ENCODE measurements around the gene CPNE7. TPM values are rescaled to one million over a fixed set of nuclear protein-coding genes. Genes with fewer than 3 reads are reported as not detected.

CPNE7 gene
- total RNA-seq (1 to 10 TPM; 4.0 to 7.3 TPM), polyA plus RNA-seq (1 to 10 TPM; 2.3 to 5.7 TPM)

DNA sequence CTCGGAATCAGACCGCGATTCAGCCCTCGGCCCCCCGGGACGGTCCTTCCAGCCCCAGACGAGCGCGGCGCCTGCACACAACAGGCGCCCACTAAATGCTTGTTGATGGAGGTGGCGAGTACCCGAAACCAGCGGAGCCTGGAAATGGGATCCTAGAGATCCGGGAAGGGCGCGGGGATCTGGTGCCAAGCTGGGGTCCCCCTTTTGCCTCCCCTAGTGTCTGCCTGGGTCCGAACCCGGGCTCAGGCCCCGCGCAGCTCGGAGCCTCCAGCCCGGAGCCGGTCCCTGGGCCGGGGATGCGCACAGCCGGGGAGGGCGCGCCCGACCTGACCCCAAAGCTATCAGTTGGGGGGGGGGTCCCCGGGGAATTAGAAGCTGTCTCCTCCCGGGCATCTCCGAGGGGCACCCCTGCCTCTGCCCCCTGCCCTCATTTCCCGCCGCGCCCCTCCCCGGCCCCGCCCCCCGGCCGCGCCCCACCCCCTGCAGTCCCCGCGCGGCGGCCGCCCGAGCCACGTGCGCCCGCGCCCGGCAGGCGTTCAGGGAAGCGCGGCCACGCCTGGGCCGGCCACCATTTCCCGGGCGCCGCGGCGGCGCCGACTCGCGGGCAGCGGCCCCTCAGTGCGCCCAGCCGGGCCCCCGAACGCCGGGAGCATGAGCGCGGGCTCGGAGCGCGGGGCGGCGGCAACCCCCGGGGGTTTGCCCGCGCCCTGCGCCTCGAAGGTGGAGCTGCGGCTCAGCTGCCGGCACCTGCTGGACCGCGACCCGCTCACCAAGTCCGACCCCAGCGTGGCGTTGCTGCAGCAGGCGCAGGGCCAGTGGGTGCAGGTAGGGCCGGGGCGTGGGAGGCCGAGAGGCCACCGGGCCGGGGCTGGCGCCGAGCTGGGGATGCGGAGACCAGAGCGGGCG lies at the start of gene CPNE7:
CPNE7 (plus strand) TSS at position 512 of the 906 bp plus-strand sequence; CDS start at position 652, 140 bp downstream.
- POLR2A ChIA-PET (ENCODE audit: partially characterized antibody) = interaction anchor here (0.5 to 1.5 kb wide), 4 partner anchors 8 to 215 kb away, joined by 3 to 4 read pairs (median 3); no protein-coding TSS in a partner anchor
- Histone ChIP-seq H3K9me3 (ENCODE audit: control insufficient read depth in 1 of 2, low read length in 2 of 2) (no peaks in the 10 kb centered on the region), H3K4me1 (ENCODE audit: insufficient read depth, low read length) (peaks cover 20% of the 10 kb centered on the region), H3K27ac (ENCODE audit: low read depth, low read length) (no peak within 1 kb of the TSS), H3K36me3 (ENCODE audit: insufficient read depth, low read length) (no peaks in the 10 kb centered on the region), H3K27me3 (ENCODE audit: insufficient read depth, low read length) (peaks cover 3% of the 10 kb centered on the region), H3K4me3 (ENCODE audit: low read length in 2 of 2) (peak within 1 kb of the TSS in 1 of 2 donors; percentile 45)
- Mint-ChIP-seq H3K27ac (no peak within 1 kb of the TSS), H3K4me3 (peak within 1 kb of the TSS in 7 of 8 donors; percentile 52 to 80 (median 65)), H3K36me3 (no peaks in the 10 kb centered on the region), H3K4me1 (peaks cover 4 to 16% (median 8%) of the 10 kb centered on the region in 4 donors), H3K27me3 (peaks cover 0 to 15% of the 10 kb centered on the region in 2 donors), H3K9me3 (no peaks in the 10 kb centered on the region)
- DNase-seq = no peak
- CTCF ChIA-PET (ENCODE audit: partially characterized antibody) = interaction anchor here (0.8 kb wide), 1 partner anchor 32 kb away, joined by 3 read pairs; no protein-coding TSS in a partner anchor
- intact Hi-C loops (cut with micrococcal nuclease) = no loop called here

DNA sequence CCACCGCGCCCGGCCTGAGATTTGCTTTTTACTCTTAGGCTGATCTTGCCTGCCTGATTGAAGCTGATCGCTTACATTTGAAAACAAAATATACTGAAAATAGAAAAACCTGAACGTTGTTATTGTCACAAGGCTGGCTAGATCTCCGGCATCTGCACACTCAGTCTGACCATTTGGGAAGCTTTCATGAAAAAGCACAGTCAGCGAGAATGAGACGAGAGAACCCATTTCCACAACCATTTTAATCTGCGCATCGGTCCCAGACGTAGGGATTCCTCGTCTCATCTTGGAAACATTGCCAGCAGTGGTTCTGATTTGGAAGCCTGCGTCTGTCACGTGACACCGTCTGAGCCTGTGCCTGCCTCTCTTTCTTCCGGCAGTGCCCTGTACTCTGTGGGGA lies 46.5 kb upstream of the CPNE7 start:
- intact Hi-C loops (cut with micrococcal nuclease) = no loop called here
- H3K27me3 ChIP-seq (ENCODE audit: insufficient read depth, low read length) = no peaks in the 10 kb centered on the region
- Mint-ChIP-seq H3K36me3 (peaks cover 27 to 59% of the 10 kb centered on the region in 2 donors), H3K4me3 (no peak overlapping the region), H3K4me1 (peaks cover 3 to 9% (median 6%) of the 10 kb centered on the region in 4 donors), H3K27ac (peak overlapping the region in 1 of 7 donors; percentile 8), H3K9me3 (peaks cover 0 to 2% (median 0%) of the 10 kb centered on the region in 8 donors), H3K27me3 (no peaks in the 10 kb centered on the region)
- ChIA-PET POLR2A (ENCODE audit: partially characterized antibody) (interaction anchor here (1.0 kb wide), 1 partner anchor 20 kb away, joined by 3 read pairs; no protein-coding TSS in a partner anchor), CTCF (ENCODE audit: partially characterized antibody) (interaction anchor here (0.6 to 1.0 kb wide), 2 partner anchors 28 to 121 kb away, joined by 3 to 5 read pairs; no protein-coding TSS in a partner anchor)
- peaks cover 59% of the 10 kb centered on the region for H3K36me3 ChIP-seq (ENCODE audit: insufficient read depth, low read length)
- no peak for DNase-seq
- no peaks in the 10 kb centered on the region for H3K9me3 ChIP-seq (ENCODE audit: control insufficient read depth in 1 of 2, low read length in 2 of 2)
- no peak overlapping the region for H3K4me3 ChIP-seq (ENCODE audit: low read length in 2 of 2)
- peaks cover 8% of the 10 kb centered on the region for H3K4me1 ChIP-seq (ENCODE audit: insufficient read depth, low read length)
- H3K27ac ChIP-seq (ENCODE audit: low read depth, low read length) = no peak overlapping the region

DNA sequence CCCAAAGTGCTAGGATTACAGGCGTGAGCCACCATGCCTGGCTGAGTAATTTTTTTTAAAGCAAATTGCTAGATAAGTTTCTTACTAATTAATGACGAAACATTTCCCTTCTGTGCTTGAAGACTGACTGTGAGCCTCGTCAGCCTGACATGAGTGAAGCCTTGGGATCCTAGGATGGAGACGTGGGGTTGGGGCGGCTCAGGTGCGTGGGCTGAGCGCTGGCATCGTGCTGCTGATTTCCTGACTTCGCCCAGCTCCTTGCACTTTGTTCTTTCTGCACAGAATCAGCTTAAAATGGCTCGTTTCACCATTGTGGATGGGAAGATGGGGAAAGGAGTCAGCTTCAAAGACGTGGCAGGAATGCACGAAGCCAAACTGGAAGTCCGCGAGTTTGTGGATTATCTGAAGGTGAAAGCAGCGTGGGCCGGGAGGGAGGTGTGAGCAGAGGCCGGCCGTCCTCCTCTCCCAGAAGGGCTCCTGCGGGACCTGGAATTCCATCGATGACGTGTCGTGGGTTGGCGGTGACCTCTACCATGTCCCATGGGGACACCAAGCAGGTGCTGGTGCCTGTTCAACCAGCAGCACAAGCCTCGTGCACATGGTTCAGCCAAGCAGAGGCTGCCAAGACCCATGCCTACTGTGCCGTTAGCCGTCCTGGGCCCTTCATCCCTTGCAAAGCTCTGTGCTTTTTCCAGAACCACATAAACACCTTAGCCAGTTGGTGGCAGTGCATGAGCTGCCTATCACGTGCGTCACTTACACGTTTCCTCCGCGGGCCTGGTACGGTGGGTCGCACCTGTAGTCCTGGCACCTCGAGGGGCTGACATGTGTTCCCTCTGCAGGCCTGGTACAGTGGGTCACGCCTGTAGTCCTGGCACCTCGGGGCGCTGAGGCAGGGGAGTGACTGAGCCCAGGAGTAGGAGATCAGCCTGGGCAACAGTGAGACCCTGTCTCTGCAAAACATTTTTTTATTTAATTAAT lies 44.9 kb upstream of the CPNE7 start:
- Mint-ChIP-seq H3K9me3 (peaks cover 0 to 2% (median 0%) of the 10 kb centered on the region in 8 donors), H3K4me3 (no peak overlapping the region), H3K27ac (peak overlapping the region in 1 of 7 donors; percentile 31), H3K36me3 (peaks cover 30 to 54% of the 10 kb centered on the region in 2 donors), H3K4me1 (peaks cover 14 to 24% (median 20%) of the 10 kb centered on the region in 4 donors), H3K27me3 (no peaks in the 10 kb centered on the region)
- Histone ChIP-seq H3K4me3 (ENCODE audit: low read length in 2 of 2) (no peak overlapping the region), H3K27ac (ENCODE audit: low read depth, low read length) (no peak overlapping the region), H3K4me1 (ENCODE audit: insufficient read depth, low read length) (peaks cover 24% of the 10 kb centered on the region), H3K27me3 (ENCODE audit: insufficient read depth, low read length) (no peaks in the 10 kb centered on the region), H3K36me3 (ENCODE audit: insufficient read depth, low read length) (peaks cover 54% of the 10 kb centered on the region), H3K9me3 (ENCODE audit: control insufficient read depth in 1 of 2, low read length in 2 of 2) (no peaks in the 10 kb centered on the region)
- ChIA-PET CTCF (ENCODE audit: partially characterized antibody) (interaction anchor here (1.0 kb wide), 1 partner anchor 26 kb away, joined by 5 read pairs; no protein-coding TSS in a partner anchor), POLR2A (ENCODE audit: partially characterized antibody) (interaction anchor here (1.1 kb wide), 1 partner anchor 23 kb away, joined by 3 read pairs; no protein-coding TSS in a partner anchor)
- intact Hi-C loops (cut with micrococcal nuclease) = no loop called here
- no peak for DNase-seq

DNA sequence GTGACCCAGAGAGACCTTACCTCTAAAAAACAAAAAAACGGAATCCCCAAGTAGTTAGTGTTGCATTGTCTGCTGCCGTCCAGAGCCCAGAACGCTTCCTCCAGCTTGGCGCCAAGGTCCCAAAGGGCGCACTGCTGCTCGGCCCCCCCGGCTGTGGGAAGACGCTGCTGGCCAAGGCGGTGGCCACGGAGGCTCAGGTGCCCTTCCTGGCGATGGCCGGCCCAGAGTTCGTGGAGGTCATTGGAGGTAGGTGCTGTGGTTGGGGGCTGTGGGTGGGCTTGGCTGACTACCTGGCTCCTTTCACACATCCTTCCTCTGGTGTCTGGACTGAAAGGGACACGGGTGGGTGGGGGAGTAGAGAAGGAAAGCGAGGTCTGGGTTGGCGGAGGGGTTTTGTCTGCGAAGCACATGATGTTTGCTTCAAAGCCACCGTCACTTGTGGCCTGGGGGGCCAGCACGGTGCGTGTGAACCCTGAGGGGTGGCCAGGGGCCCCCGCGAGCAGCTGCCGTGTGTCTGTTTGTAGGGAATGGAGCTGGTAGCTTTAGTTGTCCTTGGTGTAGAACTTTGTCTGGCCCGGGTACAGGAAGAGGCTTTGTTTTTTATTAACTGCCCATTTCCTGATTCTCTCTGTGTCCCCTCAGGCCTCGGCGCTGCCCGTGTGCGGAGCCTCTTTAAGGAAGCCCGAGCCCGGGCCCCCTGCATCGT lies 43.6 kb upstream of the CPNE7 start:
- DNase-seq = no peak
- intact Hi-C loops (cut with micrococcal nuclease) = no loop called here
- H3K9me3 ChIP-seq (ENCODE audit: control insufficient read depth in 1 of 2, low read length in 2 of 2) = no peaks in the 10 kb centered on the region
- peaks cover 49% of the 10 kb centered on the region for H3K36me3 ChIP-seq (ENCODE audit: insufficient read depth, low read length)
- H3K27me3 ChIP-seq (ENCODE audit: insufficient read depth, low read length) = no peaks in the 10 kb centered on the region
- H3K4me3 ChIP-seq (ENCODE audit: low read length in 2 of 2) = no peak overlapping the region
- H3K4me1 ChIP-seq (ENCODE audit: insufficient read depth, low read length) = peaks cover 25% of the 10 kb centered on the region
- POLR2A ChIA-PET (ENCODE audit: partially characterized antibody) = interaction anchor here (0.5 to 1.5 kb wide), 2 partner anchors 24 to 26 kb away, joined by 3 to 5 read pairs; partner anchors contain the start of gene SPG7
- H3K4me3 Mint-ChIP-seq = no peak overlapping the region
- peaks cover 14 to 24% (median 20%) of the 10 kb centered on the region in 4 donors for H3K4me1 Mint-ChIP-seq
- peaks cover 27 to 46% of the 10 kb centered on the region in 2 donors for H3K36me3 Mint-ChIP-seq
- CTCF ChIA-PET (ENCODE audit: partially characterized antibody) = no interaction called here
- no peak overlapping the region for H3K27ac ChIP-seq (ENCODE audit: low read depth, low read length)
- peaks cover 0 to 2% (median 0%) of the 10 kb centered on the region in 8 donors for H3K9me3 Mint-ChIP-seq
- H3K27me3 Mint-ChIP-seq = no peaks in the 10 kb centered on the region
- peak overlapping the region in 1 of 7 donors; percentile 37 for H3K27ac Mint-ChIP-seq

DNA sequence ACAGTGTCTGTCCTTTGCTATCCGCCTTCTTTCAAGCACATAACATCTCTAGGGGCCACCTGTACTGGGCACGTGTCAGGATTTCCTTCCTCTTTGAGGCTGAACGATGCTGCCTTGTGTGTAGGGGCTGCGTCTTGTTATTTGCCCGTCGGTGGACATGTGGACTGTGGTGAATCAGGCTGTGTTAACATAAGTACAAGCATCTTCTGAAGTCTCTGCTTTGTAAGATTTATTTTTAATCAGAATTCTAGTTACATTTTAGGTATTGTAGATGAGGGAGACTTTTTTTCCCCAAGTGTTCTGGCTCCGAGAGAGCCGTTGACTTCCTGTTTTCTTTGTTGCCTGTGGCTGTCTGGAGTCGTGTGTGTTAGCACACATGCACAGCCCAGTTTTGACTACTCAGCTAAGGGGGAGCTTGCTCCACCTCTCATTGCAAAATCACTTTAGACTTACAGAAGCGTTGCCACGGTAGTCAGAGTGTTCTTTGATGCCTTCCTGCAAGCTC lies 41.3 kb upstream of the CPNE7 start:
- peak overlapping the region; percentile 1 for H3K27ac ChIP-seq (ENCODE audit: low read depth, low read length)
- H3K27me3 ChIP-seq (ENCODE audit: insufficient read depth, low read length) = no peaks in the 10 kb centered on the region
- no peaks in the 10 kb centered on the region for H3K9me3 ChIP-seq (ENCODE audit: control insufficient read depth in 1 of 2, low read length in 2 of 2)
- peak; percentile 52 to 65 (median 61) for DNase-seq
- Mint-ChIP-seq H3K4me1 (peaks cover 14 to 24% (median 20%) of the 10 kb centered on the region in 4 donors), H3K9me3 (no peaks in the 10 kb centered on the region), H3K4me3 (peak overlapping the region; percentile 0 to 78 (median 64)), H3K27me3 (no peaks in the 10 kb centered on the region), H3K36me3 (peaks cover 16 to 33% of the 10 kb centered on the region in 2 donors), H3K27ac (peak overlapping the region; percentile 83 to 96 (median 93))
- peaks cover 25% of the 10 kb centered on the region for H3K4me1 ChIP-seq (ENCODE audit: insufficient read depth, low read length)
- H3K36me3 ChIP-seq (ENCODE audit: insufficient read depth, low read length) = peaks cover 41% of the 10 kb centered on the region
- ChIA-PET POLR2A (ENCODE audit: partially characterized antibody) (interaction anchor here (0.6 to 1.3 kb wide), 10 partner anchors 15 to 293 kb away, joined by 3 to 13 read pairs (median 4); partner anchors contain the start of genes ANKRD11 and SPG7), CTCF (ENCODE audit: partially characterized antibody) (interaction anchor here (0.6 kb wide), 1 partner anchor 24 kb away, joined by 4 read pairs; no protein-coding TSS in a partner anchor)
- intact Hi-C loops (cut with micrococcal nuclease) = loop anchor here (1.0 to 2.0 kb wide), 4 partner anchors 14 to 107 kb away; partner anchors contain the start of genes RPL13 and SPG7
- H3K4me3 ChIP-seq (ENCODE audit: low read length in 2 of 2) = no peak overlapping the region

DNA sequence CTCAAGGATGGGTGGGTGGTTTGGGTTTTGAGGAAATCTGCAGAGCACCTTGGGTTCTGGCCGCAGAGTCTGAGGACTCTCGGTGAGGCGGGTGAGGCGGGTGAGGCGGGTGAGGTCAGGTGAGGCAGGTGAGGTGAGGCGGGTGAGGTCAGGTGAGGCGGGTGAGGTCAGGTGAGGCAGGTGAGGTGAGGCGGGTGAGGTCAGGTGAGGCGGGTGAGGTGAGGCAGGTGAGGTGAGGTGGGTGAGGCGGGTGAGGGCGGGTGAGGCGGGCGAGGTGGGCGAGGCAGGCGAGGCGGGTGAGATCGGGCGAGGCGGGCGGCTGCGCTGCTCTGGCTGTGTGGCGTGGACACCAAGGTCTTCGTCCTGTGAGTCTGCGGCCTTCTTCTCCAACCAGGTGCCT lies 39.2 kb upstream of the CPNE7 start:
- intact Hi-C loops (cut with micrococcal nuclease) = no loop called here
- no peaks in the 10 kb centered on the region for H3K27me3 ChIP-seq (ENCODE audit: insufficient read depth, low read length)
- Mint-ChIP-seq H3K27ac (peak overlapping the region in 4 of 7 donors; percentile 23 to 64 (median 46)), H3K4me3 (no peak overlapping the region), H3K36me3 (peaks cover 15 to 41% of the 10 kb centered on the region in 2 donors), H3K9me3 (no peaks in the 10 kb centered on the region), H3K4me1 (peaks cover 16 to 27% (median 20%) of the 10 kb centered on the region in 4 donors), H3K27me3 (no peaks in the 10 kb centered on the region)
- DNase-seq = no peak
- ChIA-PET CTCF (ENCODE audit: partially characterized antibody) (no interaction called here), POLR2A (ENCODE audit: partially characterized antibody) (no interaction called here)
- peaks cover 25% of the 10 kb centered on the region for H3K4me1 ChIP-seq (ENCODE audit: insufficient read depth, low read length)
- peaks cover 31% of the 10 kb centered on the region for H3K36me3 ChIP-seq (ENCODE audit: insufficient read depth, low read length)
- H3K27ac ChIP-seq (ENCODE audit: low read depth, low read length) = no peak overlapping the region
- no peak overlapping the region for H3K4me3 ChIP-seq (ENCODE audit: low read length in 2 of 2)
- H3K9me3 ChIP-seq (ENCODE audit: control insufficient read depth in 1 of 2, low read length in 2 of 2) = no peaks in the 10 kb centered on the region

Measured in CD4-positive, alpha-beta memory T cell (primary cell).